MM.1S (cell line): ENCODE results near the gene DOK4.

Experiments
- DNase-seq: peaks from one replicate; pipeline ENCODE4 v3.0.0-alpha.2; 2015
- H2AFZ ChIP-seq: fragments of 300-600 bp; sonication (generic); 2 replicates; pipeline ENCODE4 v1.6.0; 2016; ENCODE audit warnings: antibody characterized with exemption, low read length
- H3F3A ChIP-seq: fragments of 300-600 bp; sonication (generic); 2 replicates; pipeline ENCODE4 v1.6.1; 2016; ENCODE audit warnings: mild to moderate bottlenecking, antibody characterized with exemption, low read length, moderate library complexity, mixed read lengths; ENCODE audit not compliant: insufficient read depth
- H3K27ac ChIP-seq: fragments of 300-600 bp; sonication (generic); 2 replicates; pipeline ENCODE4 v1.5.1; 2016; ENCODE audit warnings: mild to moderate bottlenecking, low read length
- H3K27me3 ChIP-seq: fragments of 300-600 bp; sonication (generic); replicated peaks from 2 replicates; pipeline ENCODE4 v1.6.0; 2016; ENCODE audit warnings: low read length; ENCODE audit not compliant: insufficient read depth
- H3K36me3 ChIP-seq: fragments of 300-600 bp; sonication (generic); replicated peaks from 2 replicates; pipeline ENCODE4 v1.6.1; 2016; ENCODE audit warnings: mild to moderate bottlenecking, low read length, mixed read lengths; ENCODE audit not compliant: insufficient read depth
- H3K4me1 ChIP-seq: fragments of 300-600 bp; sonication (generic); 2 replicates; pipeline ENCODE4 v1.6.1; 2016; ENCODE audit warnings: low read length, mixed read lengths
- H3K4me2 ChIP-seq: fragments of 300-600 bp; sonication (generic); 2 replicates; pipeline ENCODE4 v1.6.0; 2016; ENCODE audit warnings: low read depth, low read length
- H3K4me3 ChIP-seq: fragments of 300-600 bp; sonication (generic); 2 replicates; pipeline ENCODE4 v1.5.1; 2016; ENCODE audit warnings: low read length, mixed read lengths
- H3K79me2 ChIP-seq: fragments of 300-600 bp; sonication (generic); 2 replicates; pipeline ENCODE4 v1.6.1; 2016; ENCODE audit warnings: mixed run types, low read length, mixed read lengths
- H3K9ac ChIP-seq: fragments of 300-600 bp; sonication (generic); 2 replicates; pipeline ENCODE4 v1.6.1; 2016; ENCODE audit warnings: low read length, mixed read lengths
- H3K9me2 ChIP-seq: fragments of 300-600 bp; sonication (generic); replicated peaks from 2 replicates; pipeline ENCODE4 v1.6.1; 2016; ENCODE audit warnings: mild to moderate bottlenecking, low read length, mixed read lengths; ENCODE audit not compliant: insufficient read depth
- H3K9me3 ChIP-seq: fragments of 300-600 bp; sonication (generic); replicated peaks from 2 replicates; pipeline ENCODE4 v1.6.1; 2016; ENCODE audit warnings: mild to moderate bottlenecking, low read length, mixed read lengths; ENCODE audit not compliant: insufficient read depth
- H4K20me1 ChIP-seq: fragments of 300-600 bp; sonication (generic); 2 replicates; pipeline ENCODE4 v1.6.1; 2016; ENCODE audit warnings: mild to moderate bottlenecking, low read length, moderate library complexity, mixed read lengths; ENCODE audit not compliant: insufficient read depth
- CTCF ChIP-seq: fragments of 300-600 bp; sonication (generic); IDR thresholded peaks from 2 replicates; pipeline ENCODE4 v1.5.1; 2016; ENCODE audit warnings: antibody characterized with exemption, low read length, mixed read lengths
- EZH2 ChIP-seq: fragments of 300-600 bp; sonication (generic); optimal IDR thresholded peaks from 2 replicates; pipeline ENCODE3; 2017; ENCODE audit warnings: low read depth, mild to moderate bottlenecking, antibody characterized with exemption, low read length, mixed read lengths
- EZH2phosphoT487 ChIP-seq: fragments of 300-600 bp; sonication (generic); IDR thresholded peaks from 2 replicates; pipeline ENCODE4 v1.6.1; 2018; ENCODE audit warnings: antibody characterized with exemption, low read length

DOK4 gene

GRCh38 chr16:57471209-57471608 is 15.1 kb downstream of the DOK4 start:
- no peak for DNase-seq
- no peaks in the 10 kb centered on the region for H3K9me2 ChIP-seq
- no peak overlapping the region for H2AFZ ChIP-seq
- no peak overlapping the region for H3K4me3 ChIP-seq
- no peak overlapping the region for H3K4me2 ChIP-seq
- H3K9me3 ChIP-seq = no peaks in the 10 kb centered on the region
- no peaks in the 10 kb centered on the region for H3K79me2 ChIP-seq
- H3K4me1 ChIP-seq = peaks cover 4% of the 10 kb centered on the region; the same call in 1 of the 2 replicates
- H3K27me3 ChIP-seq = no peaks in the 10 kb centered on the region
- H3K27ac ChIP-seq = no peak overlapping the region
- H3F3A ChIP-seq = no peaks in the 10 kb centered on the region; the same call in 1 of the 2 replicates
- no peak for TF ChIP-seq EZH2
- TF ChIP-seq CTCF = no peak
- no peak for TF ChIP-seq EZH2phosphoT487
- H3K36me3 ChIP-seq = peaks cover 1% of the 10 kb centered on the region
- H4K20me1 ChIP-seq = no peaks in the 10 kb centered on the region
- no peak overlapping the region for H3K9ac ChIP-seq

GRCh38 chr16:57470711-57471110 is 15.6 kb downstream of the DOK4 start:
- peaks cover 2% of the 10 kb centered on the region for H3K36me3 ChIP-seq
- no peaks in the 10 kb centered on the region for H3K79me2 ChIP-seq
- H3K27me3 ChIP-seq = no peaks in the 10 kb centered on the region
- TF ChIP-seq EZH2 (no peak), CTCF (no peak), EZH2phosphoT487 (no peak)
- no peak overlapping the region for H2AFZ ChIP-seq
- no peak overlapping the region for H3K4me2 ChIP-seq
- no peaks in the 10 kb centered on the region; the same call in 1 of the 2 replicates for H3F3A ChIP-seq
- H3K27ac ChIP-seq = no peak overlapping the region
- no peaks in the 10 kb centered on the region for H4K20me1 ChIP-seq
- DNase-seq = no peak
- H3K9me3 ChIP-seq = no peaks in the 10 kb centered on the region
- no peaks in the 10 kb centered on the region for H3K9me2 ChIP-seq
- H3K4me1 ChIP-seq = no peaks in the 10 kb centered on the region
- H3K9ac ChIP-seq = no peak overlapping the region
- no peak overlapping the region for H3K4me3 ChIP-seq

GRCh38 chr16:57469917-57470470 is 16.3 kb downstream of the DOK4 start:
- Histone ChIP-seq H3K27ac (no peak overlapping the region), H3K9me3 (no peaks in the 10 kb centered on the region), H3K79me2 (peaks cover 4% of the 10 kb centered on the region), H3K4me3 (no peak overlapping the region), H4K20me1 (no peaks in the 10 kb centered on the region), H3K9ac (no peak overlapping the region), H3F3A (no peaks in the 10 kb centered on the region; the same call in 1 of the 2 replicates), H3K4me2 (no peak overlapping the region), H3K4me1 (no peaks in the 10 kb centered on the region), H3K36me3 (peaks cover 2% of the 10 kb centered on the region), H3K9me2 (no peaks in the 10 kb centered on the region), H3K27me3 (no peaks in the 10 kb centered on the region), H2AFZ (no peak overlapping the region)
- TF ChIP-seq EZH2phosphoT487 = no peak
- TF ChIP-seq EZH2 = no peak
- TF ChIP-seq CTCF = no peak
- DNase-seq = no peak
